ENCODE data around the gene IL3. TPM values are rescaled to one million over a fixed set of nuclear protein-coding genes. Genes with fewer than 3 reads are reported as not detected.

The IL3 gene
- total RNA-seq, 1 donor from 2014 or later = not detected

- DNase-seq = no peak
- Mint-ChIP-seq H3K27me3 (ENCODE audit: unreplicated experiment) (peaks cover 5% of the 10 kb centered on the region), H3K4me1 (ENCODE audit: low read depth, unreplicated experiment) (no peaks in the 10 kb centered on the region), H3K36me3 (ENCODE audit: unreplicated experiment) (no peaks in the 10 kb centered on the region), H3K27ac (ENCODE audit: unreplicated experiment) (no peak overlapping the region), H3K9me3 (ENCODE audit: unreplicated experiment) (peaks cover 5% of the 10 kb centered on the region), H3K4me3 (ENCODE audit: unreplicated experiment) (no peak overlapping the region)
- no peak for TF ChIP-seq CTCF (IDR thresholded peaks at IDR 0.05; ENCODE audit: partially characterized antibody, unreplicated experiment)
These were observed 36.4 kb downstream of the IL3 start for GRCh38 chr5:132096904-132097303.

GRCh38 chr5:132098151-132098594 is 37.7 kb downstream of the IL3 start:
- Mint-ChIP-seq H3K27me3 (ENCODE audit: unreplicated experiment) (peaks cover 5% of the 10 kb centered on the region), H3K4me1 (ENCODE audit: low read depth, unreplicated experiment) (no peaks in the 10 kb centered on the region), H3K27ac (ENCODE audit: unreplicated experiment) (no peak overlapping the region), H3K36me3 (ENCODE audit: unreplicated experiment) (no peaks in the 10 kb centered on the region), H3K4me3 (ENCODE audit: unreplicated experiment) (no peak overlapping the region), H3K9me3 (ENCODE audit: unreplicated experiment) (peaks cover 5% of the 10 kb centered on the region)
- no peak for DNase-seq
- TF ChIP-seq CTCF (IDR thresholded peaks at IDR 0.05; ENCODE audit: partially characterized antibody, unreplicated experiment) = no peak

- TF ChIP-seq CTCF (IDR thresholded peaks at IDR 0.05; ENCODE audit: partially characterized antibody, unreplicated experiment) = no peak
- H3K27me3 Mint-ChIP-seq (ENCODE audit: unreplicated experiment) = peaks cover 5% of the 10 kb centered on the region
- no peak for DNase-seq
- no peak overlapping the region for H3K27ac Mint-ChIP-seq (ENCODE audit: unreplicated experiment)
- no peaks in the 10 kb centered on the region for H3K36me3 Mint-ChIP-seq (ENCODE audit: unreplicated experiment)
- no peak overlapping the region for H3K4me3 Mint-ChIP-seq (ENCODE audit: unreplicated experiment)
- H3K4me1 Mint-ChIP-seq (ENCODE audit: low read depth, unreplicated experiment) = no peaks in the 10 kb centered on the region
- peaks cover 5% of the 10 kb centered on the region for H3K9me3 Mint-ChIP-seq (ENCODE audit: unreplicated experiment)
These were observed 38.2 kb downstream of the IL3 start for GRCh38 chr5:132098621-132099020.

GRCh38 chr5:132099076-132099748 is 38.8 kb downstream of the IL3 start:
- peaks cover 5% of the 10 kb centered on the region for H3K27me3 Mint-ChIP-seq (ENCODE audit: unreplicated experiment)
- H3K4me3 Mint-ChIP-seq (ENCODE audit: unreplicated experiment) = no peak overlapping the region
- H3K27ac Mint-ChIP-seq (ENCODE audit: unreplicated experiment) = no peak overlapping the region
- H3K9me3 Mint-ChIP-seq (ENCODE audit: unreplicated experiment) = peaks cover under 1% of the 10 kb centered on the region
- H3K36me3 Mint-ChIP-seq (ENCODE audit: unreplicated experiment) = no peaks in the 10 kb centered on the region
- no peak for DNase-seq
- H3K4me1 Mint-ChIP-seq (ENCODE audit: low read depth, unreplicated experiment) = no peaks in the 10 kb centered on the region
- no peak for TF ChIP-seq CTCF (IDR thresholded peaks at IDR 0.05; ENCODE audit: partially characterized antibody, unreplicated experiment)

- DNase-seq = no peak
- H3K4me1 Mint-ChIP-seq (ENCODE audit: low read depth, unreplicated experiment) = no peaks in the 10 kb centered on the region
- H3K27me3 Mint-ChIP-seq (ENCODE audit: unreplicated experiment) = peaks cover 5% of the 10 kb centered on the region
- no peaks in the 10 kb centered on the region for H3K36me3 Mint-ChIP-seq (ENCODE audit: unreplicated experiment)
- no peak for TF ChIP-seq CTCF (IDR thresholded peaks at IDR 0.05; ENCODE audit: partially characterized antibody, unreplicated experiment)
- no peak overlapping the region for H3K27ac Mint-ChIP-seq (ENCODE audit: unreplicated experiment)
- H3K9me3 Mint-ChIP-seq (ENCODE audit: unreplicated experiment) = no peaks in the 10 kb centered on the region
- no peak overlapping the region for H3K4me3 Mint-ChIP-seq (ENCODE audit: unreplicated experiment)
These were observed 39.5 kb downstream of the IL3 start for GRCh38 chr5:132099905-132100304.

All from glutamatergic neuron (in vitro differentiated cells).